ENCODE data around the gene PDXK.

DNA sequence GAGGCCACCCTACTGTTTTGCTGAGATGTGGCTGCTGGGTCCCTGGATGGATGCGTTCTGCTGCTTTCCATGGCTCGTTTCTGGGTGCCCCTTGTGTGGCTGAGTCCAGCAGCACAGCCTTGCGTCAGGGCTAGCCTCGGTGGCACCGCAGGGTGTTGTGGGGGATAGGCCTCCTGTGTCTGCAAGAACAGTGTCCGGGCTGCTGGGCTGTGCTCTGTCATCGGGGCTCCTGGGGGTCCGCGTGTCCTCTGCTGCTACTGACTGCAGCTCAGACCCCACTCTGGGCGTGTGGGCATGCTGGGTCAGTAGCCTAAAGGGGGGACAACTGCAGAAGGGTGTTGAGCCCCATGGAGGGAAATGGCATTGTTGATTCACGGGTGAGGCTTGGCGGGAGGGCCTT, 75.4 kb downstream of the PDXK start:
- no peak for TF ChIP-seq CTCF (IDR thresholded peaks at IDR 0.05; ENCODE audit: insufficient read depth, low read length, poor library complexity, severe bottlenecking)
- no peak for TF ChIP-seq EZH2phosphoT487 (conservative IDR thresholded peaks at IDR 0.05; ENCODE audit: low read length)
